ENCODE results near the gene UBA3.

DNA sequence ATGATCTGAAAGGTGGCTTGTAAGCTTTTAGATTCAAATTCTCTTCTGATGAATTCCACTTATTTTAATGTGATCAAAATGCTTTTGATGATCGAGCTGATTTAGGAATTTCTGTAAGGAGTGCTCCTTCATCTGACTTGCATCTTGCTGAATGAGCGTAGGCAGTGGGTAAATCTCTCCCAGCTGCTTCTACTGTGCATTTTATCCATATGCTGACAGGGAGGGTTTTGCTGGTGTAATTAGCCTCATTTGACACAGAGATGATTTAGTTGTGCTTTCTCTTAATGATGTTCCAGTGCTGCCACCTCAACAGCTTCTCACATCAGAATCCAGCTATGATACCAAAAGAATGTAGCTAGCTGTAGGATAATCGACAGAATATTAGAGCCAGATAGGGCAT is 46.1 kb upstream of the UBA3 start:
- TF ChIP-seq, protein P1, sequence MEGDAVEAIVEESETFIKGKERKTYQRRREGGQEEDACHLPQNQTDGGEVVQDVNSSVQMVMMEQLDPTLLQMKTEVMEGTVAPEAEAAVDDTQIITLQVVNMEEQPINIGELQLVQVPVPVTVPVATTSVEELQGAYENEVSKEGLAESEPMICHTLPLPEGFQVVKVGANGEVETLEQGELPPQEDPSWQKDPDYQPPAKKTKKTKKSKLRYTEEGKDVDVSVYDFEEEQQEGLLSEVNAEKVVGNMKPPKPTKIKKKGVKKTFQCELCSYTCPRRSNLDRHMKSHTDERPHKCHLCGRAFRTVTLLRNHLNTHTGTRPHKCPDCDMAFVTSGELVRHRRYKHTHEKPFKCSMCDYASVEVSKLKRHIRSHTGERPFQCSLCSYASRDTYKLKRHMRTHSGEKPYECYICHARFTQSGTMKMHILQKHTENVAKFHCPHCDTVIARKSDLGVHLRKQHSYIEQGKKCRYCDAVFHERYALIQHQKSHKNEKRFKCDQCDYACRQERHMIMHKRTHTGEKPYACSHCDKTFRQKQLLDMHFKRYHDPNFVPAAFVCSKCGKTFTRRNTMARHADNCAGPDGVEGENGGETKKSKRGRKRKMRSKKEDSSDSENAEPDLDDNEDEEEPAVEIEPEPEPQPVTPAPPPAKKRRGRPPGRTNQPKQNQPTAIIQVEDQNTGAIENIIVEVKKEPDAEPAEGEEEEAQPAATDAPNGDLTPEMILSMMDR (IDR thresholded peaks at IDR 0.05; ENCODE audit: low read length): no peak
- no peak for TF ChIP-seq EZH2phosphoT487 (IDR thresholded peaks at IDR 0.05; ENCODE audit: low read length)
